Hypothalamus (tissue), 51 donors: ENCODE data around the gene WNT8B.

Source experiments
- DNase-seq, 51 donors: peaks; one replicate each; lab custom pipeline; 2025; lab: John Stamatoyannopoulos, UW

Gene WNT8B

DNA sequence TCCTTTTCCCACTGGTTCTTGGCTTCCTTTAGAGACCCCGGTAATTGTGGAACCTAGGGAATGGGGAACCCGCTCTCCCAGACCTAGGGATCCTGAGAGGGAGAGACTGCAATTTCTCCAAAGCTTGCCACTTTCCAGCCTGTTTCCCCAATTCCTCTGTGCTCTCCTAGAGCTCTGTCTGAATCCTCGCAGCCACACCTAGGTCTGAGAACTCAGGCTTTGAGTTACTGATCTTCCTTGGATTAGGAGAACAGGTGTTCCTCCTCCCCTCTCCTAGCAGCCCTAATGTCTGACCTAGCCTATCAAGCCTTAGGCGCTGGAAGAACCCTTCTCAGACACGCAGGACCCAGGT, 20.0 kb downstream of the WNT8B start:
- no peak for DNase-seq

- DNase-seq: no peak
These were observed 21.3 kb downstream of the WNT8B start for GRCh38 chr10:100483876-100484666.

DNA sequence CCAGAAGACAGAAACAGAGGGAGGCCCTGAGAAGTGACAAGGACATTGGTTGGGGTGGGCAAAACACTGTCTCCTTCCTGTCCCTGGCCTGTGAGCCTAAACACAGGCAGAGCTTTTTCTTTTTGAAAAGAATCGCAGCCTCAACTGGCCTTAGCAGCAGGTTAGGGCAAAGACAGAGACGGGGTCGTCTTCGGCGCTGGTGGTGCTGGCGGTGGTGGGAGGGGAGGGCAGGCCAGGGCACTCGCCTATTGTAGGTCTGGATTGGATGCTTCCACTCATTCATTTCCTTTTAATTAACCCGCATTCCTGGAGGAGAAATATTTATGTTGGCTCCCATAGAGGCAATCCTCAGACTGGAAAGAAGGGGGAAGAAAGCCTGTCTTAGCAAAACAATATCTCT, 22.6 kb downstream of the WNT8B start:
- DNase-seq: no peak

DNA sequence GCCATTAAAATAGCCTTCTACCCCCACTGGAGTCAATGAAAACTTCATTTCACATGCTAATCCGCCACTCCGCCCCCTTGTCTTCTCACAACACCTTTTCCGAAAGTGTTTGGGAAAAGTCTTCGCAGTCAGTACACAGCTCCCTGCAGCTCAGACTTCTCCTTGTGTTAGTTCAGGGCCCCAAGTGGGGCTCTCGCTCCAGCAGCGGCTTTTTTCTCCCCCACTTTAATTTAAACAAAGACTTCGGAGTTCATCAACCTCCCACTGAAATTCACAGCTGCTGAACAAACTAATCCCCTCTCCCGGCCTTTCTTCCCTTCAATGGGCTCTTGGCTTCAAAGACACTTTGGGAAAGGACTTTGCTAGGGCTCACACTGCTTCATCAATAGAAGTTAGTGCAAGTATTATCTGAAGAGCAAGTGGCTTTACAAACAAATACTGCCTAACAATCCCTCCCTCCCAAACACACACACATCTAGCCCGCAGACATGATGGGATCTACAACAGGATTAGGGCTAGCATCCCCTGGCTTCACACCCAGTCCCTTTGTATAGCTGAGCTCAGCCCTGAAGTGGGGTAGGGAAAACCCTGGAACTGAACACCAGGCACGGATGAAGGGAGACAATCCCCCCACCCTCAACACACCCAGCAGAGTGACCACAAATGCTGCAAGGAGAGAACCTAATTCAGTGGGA, 23.1 kb downstream of the WNT8B start:
- DNase-seq: no peak

DNA sequence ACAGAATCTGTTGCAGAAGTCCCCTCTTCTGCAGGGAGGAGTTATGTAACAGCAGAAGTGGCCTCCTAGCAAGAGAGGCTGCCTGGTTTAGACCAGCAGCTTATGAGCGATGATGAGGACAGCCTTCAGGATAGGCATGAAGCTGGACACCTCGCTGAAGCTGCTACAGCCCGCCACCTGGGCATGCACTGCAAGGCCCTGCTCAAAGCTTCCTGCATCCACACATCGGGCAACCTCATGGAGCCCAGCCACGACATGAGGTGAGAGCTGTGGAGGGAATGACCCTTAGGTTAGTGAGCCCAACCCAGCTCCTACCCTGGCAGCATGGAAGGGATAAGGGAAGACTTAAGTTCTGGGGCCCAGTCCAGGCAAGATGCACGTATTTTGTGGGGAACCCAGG, 24.7 kb downstream of the WNT8B start:
- no peak for DNase-seq

- no peak for DNase-seq
These were observed 26.6 kb downstream of the WNT8B start for GRCh38 chr10:100489396-100489795.

GRCh38 chr10:100490531-100490930, 27.7 kb downstream of the WNT8B start:
- DNase-seq: no peak

DNA sequence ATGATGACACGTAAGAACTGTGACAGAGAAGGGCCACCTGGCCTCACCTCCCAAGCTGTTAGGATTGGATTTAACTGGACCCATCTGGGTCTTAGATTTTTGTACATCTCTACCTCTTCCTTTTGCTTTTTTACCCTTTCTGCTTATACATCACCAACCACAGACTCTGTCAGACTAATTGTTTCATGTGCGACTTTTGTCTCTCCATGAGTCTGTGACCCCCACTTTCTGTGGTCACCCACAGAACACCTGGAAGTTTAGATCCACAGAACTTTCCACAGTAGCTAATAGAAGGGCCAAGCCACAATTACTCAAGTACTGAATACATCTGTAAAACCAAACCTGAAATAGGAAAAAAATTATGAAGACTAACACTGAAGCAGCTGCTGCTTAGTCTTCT, 33.8 kb downstream of the WNT8B start:
- no peak for DNase-seq

- no peak for DNase-seq
These were observed 35.2 kb downstream of the WNT8B start for GRCh38 chr10:100498059-100498458.

- no peak for DNase-seq
These were observed 38.6 kb downstream of the WNT8B start for GRCh38 chr10:100501423-100501822.

DNA sequence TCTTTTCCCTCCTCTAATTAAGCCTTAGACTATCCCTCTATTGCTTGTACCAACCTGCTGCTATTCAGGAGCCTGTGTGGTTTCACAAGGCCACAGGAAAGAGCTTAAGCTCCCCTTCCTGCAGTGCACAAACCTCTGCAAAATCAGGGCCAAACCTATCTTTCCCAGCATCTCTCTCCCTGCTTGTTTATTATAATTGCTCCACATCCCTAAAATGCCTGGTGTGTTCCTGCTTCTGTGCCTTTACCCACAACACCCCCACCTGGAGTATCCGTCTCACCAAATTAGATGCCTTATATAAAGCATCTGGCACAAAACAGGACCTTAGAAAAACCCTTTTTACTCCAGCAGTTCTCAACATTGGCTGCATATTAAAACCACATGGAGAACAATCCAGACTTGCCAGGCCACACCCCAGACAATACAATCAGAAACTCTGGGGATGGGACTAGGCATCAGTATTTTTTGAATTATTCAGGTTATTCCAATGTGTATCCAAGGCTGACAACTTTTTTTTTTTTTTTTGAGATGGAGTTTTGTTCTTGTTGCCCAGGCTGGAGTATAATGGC, 40.2 kb downstream of the WNT8B start:
- no peak for DNase-seq

DNA sequence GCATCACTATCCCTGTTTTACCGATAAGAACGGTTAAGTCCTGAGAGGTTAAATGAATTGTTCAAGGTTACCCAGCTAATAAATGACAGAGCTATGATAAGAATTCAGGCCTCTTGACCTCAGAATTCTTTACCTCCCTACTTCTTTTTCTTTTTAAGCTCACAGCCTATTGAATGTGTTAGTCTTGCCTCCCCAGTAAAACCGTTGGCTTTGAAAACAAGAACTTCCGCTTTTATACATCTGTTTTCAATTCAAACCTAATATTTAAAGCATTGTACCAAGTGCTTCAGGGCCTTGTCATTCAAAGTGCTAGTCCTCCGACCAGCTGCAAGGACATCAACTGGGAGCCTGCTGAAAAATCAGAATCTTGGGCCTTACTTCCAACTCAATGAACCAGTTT, 41.3 kb downstream of the WNT8B start:
- no peak for DNase-seq

GRCh38 chr10:100505164-100505563, 42.4 kb downstream of the WNT8B start:
- DNase-seq: no peak

DNA sequence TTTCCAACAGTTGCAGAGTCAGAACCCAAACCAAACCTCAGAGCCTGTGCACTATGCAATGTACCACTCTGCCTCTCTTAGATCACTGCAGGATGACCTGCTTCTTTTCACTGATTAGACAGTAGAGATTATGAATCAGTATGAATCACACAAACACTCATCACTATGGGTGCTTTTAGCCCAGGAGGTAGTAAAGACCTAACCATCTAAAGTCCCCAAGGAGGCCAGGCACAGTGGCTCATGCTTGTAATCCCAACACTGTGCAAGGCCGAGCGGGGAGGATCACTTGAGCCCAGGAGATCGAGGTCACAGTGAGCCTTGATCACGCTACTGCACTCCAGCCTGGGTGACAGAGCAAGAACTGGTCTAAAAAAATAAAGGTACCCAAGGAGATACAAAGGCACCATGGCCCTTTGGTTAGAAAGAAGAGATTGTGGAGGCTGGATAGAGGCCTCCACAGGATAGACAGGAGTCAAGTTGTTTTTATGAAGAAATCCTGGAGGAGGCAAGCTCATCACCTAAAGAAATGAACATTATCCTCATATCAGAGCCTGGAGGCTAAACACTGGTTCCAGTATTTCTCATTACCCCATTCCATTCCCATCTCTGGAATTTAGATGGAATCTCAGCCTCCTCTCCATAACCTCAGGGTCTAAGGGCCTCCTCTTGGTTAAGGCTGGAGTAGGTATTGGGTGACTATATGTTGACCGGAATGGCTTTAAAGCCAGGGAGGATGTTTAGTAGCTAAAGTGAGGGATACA, 44.0 kb downstream of the WNT8B start:
- DNase-seq: no peak

DNA sequence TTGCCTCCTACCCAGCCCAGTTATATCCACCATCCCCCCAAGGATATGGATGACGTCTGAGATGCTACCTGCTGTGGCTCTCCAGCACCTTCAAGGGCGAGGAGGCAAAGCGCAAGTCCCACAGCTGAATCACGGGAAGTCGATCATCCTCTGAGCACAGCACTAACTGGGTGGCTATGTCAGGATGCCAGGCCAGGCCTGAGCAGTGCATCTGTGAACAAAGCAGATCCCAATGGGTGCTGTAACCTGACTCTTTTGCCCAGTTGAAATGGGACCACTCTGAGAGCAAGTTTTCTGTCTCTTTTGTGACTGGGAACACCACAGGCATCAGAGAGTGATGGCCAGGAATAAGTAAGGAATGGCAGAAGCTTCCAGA, 44.5 kb downstream of the WNT8B start:
- no peak for DNase-seq

- no peak for DNase-seq
These were observed 45.5 kb downstream of the WNT8B start for GRCh38 chr10:100508266-100508665.

- DNase-seq: no peak
These were observed 45.9 kb downstream of the WNT8B start for GRCh38 chr10:100508691-100509150.

- no peak for DNase-seq
These were observed 46.5 kb downstream of the WNT8B start for GRCh38 chr10:100509241-100509840.

- DNase-seq: no peak
These were observed 47.9 kb downstream of the WNT8B start for GRCh38 chr10:100510533-100511308.

GRCh38 chr10:100515612-100516011, 52.8 kb downstream of the WNT8B start:
- no peak for DNase-seq
